ENCODE data around the gene GEMIN7.

GEMIN7 gene

DNA sequence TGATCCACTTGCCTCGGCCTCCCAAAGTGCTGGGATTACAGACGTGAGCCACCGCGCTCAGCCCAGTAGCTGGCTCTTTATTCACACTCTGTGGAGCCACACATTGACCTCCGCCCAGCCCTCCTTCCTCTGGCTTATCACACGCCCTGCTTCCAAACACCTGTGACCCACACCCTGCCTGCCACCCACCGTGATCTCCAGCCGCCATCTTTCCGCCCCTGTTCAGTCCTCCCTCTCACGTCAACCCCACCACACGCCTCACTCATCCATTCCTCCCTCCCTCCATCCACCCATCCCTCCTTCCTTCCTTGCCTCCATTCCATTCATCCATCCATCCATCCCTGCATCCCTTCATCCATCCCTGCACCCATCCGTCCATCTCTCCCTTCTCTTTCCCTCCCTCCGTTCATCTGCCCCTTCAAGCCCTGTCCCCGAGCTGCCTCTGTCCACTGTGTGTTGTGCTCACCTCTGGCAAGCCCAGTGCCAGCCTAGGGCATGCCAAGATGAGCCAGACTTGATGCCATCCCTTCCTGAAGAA is 20.4 kb upstream of the GEMIN7 start:
- POLR2A ChIA-PET: no interaction called here
- DNase-seq (ENCODE audit: extremely low spot score): no peak
- TF ChIP-seq, protein P1, sequence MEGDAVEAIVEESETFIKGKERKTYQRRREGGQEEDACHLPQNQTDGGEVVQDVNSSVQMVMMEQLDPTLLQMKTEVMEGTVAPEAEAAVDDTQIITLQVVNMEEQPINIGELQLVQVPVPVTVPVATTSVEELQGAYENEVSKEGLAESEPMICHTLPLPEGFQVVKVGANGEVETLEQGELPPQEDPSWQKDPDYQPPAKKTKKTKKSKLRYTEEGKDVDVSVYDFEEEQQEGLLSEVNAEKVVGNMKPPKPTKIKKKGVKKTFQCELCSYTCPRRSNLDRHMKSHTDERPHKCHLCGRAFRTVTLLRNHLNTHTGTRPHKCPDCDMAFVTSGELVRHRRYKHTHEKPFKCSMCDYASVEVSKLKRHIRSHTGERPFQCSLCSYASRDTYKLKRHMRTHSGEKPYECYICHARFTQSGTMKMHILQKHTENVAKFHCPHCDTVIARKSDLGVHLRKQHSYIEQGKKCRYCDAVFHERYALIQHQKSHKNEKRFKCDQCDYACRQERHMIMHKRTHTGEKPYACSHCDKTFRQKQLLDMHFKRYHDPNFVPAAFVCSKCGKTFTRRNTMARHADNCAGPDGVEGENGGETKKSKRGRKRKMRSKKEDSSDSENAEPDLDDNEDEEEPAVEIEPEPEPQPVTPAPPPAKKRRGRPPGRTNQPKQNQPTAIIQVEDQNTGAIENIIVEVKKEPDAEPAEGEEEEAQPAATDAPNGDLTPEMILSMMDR (IDR thresholded peaks at IDR 0.05; ENCODE audit: control extremely low read depth, extremely low read depth, low read depth, missing control alignments): no peak
- CTCF ChIA-PET: interaction anchor here (0.6 to 6.5 kb wide), 34 partner anchors 9 to 279 kb away, joined by 3 to 120 read pairs (median 4); partner anchors contain the start of genes CLASRP, PPP1R37 and ZNF296

DNA sequence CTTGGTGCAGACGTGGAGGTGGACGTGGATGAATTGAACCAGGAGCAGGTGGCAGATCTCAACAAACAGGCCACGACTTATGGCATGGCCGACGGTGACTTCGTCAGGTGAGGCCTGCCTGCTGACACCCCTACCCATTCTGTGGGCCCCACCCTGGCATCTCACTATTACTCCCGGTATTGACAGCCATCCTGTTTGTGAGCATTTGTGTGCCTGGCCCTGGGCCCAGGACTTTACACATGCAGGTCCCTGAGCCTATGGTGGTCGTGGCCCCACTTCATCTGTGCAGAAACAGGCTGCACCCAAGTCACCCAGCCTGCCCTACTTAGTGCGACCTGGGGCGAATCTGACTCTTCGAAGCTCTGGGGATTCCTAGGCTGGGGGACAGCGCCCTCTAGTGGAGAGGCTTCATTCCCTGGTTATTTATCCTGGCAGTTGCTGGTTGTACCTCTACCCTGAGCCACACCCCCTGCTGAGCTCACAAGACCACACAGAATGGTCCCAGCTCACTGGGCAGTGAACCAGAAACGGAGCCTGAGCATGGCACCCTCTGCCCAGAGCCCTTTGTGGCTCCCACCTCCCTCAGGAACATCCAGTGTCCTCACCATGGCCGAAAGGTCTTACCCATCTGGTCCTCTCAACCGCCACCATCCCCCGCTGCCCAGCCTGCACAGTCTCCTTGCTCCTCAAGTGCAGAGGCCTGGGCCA is 19.6 kb upstream of the GEMIN7 start:
- CTCF ChIA-PET: interaction anchor here (0.6 to 6.5 kb wide), 47 partner anchors 9 to 278 kb away, joined by 3 to 120 read pairs (median 4); partner anchors contain the start of genes APOE, BLOC1S3, CLASRP and CLPTM1
- TF ChIP-seq, protein P1 (IDR thresholded peaks at IDR 0.05; ENCODE audit: control extremely low read depth, extremely low read depth, low read depth, missing control alignments): peak; percentile 82
- DNase-seq (ENCODE audit: extremely low spot score): peak; percentile 88
- POLR2A ChIA-PET: no interaction called here

DNA sequence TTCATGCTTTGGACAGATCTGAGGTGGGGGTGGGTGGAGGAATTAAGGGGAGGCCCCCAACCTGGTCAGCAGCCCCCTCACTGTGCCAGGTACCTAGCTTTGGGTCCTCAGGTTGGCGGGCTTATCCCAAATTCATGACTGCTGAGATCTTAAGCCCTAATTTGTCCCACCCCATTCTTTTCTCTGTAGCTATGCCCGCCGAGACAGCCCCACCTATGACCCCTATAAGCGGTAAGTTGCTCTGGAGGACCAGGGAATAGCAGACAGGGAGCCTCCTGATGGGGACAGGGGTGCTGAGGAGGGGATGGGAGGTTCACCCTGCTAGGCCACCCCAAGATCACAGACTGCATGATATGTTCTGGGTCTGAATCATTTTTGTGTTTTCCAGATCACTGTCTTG is 17.1 kb upstream of the GEMIN7 start:
- CTCF ChIA-PET: interaction anchor here (0.8 to 6.5 kb wide), 3 partner anchors 10 to 74 kb away, joined by 3 to 120 read pairs (median 65); partner anchors contain the start of gene CLASRP
- TF ChIP-seq, protein P1 (IDR thresholded peaks at IDR 0.05; ENCODE audit: control extremely low read depth, extremely low read depth, low read depth, missing control alignments): no peak
- DNase-seq (ENCODE audit: extremely low spot score): no peak
- POLR2A ChIA-PET: no interaction called here

- TF ChIP-seq, protein P1 (IDR thresholded peaks at IDR 0.05; ENCODE audit: control extremely low read depth, extremely low read depth, low read depth, missing control alignments): no peak
- ChIA-PET CTCF (interaction anchor here (1.5 to 2.0 kb wide), 2 partner anchors 11 to 106 kb away, joined by 3 to 7 read pairs; no protein-coding TSS in a partner anchor), POLR2A (no interaction called here)
- no peak for DNase-seq (ENCODE audit: extremely low spot score)
Measured at GRCh38 chr19:45063851-45064801, 14.9 kb upstream of the GEMIN7 start.

DNA sequence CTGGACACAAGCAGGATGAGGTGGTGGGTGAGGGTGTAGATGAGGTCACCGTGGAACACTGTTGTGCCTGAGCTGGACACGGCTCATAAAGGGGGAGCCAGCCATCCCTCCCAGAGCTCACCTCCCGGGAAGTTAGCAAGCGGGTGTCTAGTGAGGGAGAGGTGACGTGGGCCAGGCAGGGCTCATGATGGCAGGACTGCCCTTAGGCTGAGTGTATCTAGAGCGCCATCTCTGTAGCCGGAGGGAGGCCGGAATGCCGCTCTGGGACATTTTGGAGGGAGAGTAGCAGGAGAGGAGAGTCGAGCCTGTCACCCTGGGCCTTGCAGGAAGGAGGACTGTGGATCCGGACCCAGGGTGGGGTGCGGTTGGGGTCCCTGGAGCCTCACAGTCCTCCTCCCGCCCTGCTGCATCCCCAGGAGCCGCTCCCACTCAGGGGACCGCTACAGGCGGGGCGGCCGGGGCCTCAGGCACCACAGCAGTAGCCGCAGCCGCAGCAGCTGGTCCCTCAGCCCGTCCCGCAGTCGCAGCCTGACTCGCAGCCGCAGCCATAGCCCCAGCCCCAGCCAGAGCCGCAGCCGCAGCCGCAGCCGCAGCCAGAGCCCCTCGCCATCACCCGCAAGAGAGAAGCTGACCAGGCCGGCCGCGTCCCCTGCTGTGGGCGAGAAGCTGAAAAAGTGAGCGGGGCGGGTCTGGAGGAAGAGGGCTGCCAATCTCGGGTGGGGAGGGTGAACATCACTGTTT is 12.0 kb upstream of the GEMIN7 start:
- ChIA-PET CTCF (interaction anchor here (1.4 to 1.7 kb wide), 2 partner anchors 25 to 28 kb away, joined by 3 read pairs; partner anchors contain the start of gene CLASRP), POLR2A (no interaction called here)

More for the DNA sequence above, 12.0 kb upstream of the GEMIN7 start:
- no peak for DNase-seq (ENCODE audit: extremely low spot score)
- TF ChIP-seq, protein P1 (IDR thresholded peaks at IDR 0.05; ENCODE audit: control extremely low read depth, extremely low read depth, low read depth, missing control alignments): no peak
